H9 (cell line): ENCODE measurements around the gene PDHX. TPM values are rescaled to one million over a fixed set of nuclear protein-coding genes. Genes with fewer than 3 reads are reported as not detected.

Experiments
- DNase-seq: peaks from one replicate; pipeline ENCODE4 v3.0.0-alpha.2; 2017
- H2AFZ ChIP-seq: one replicate; pipeline ENCODE4 v1.6.1; 2013; ENCODE audit warnings: mild to moderate bottlenecking, low read length, control low read depth, moderate library complexity
- H2AK5ac ChIP-seq: 2 replicates; pipeline ENCODE4 v1.6.1; 2013; ENCODE audit warnings: low read length, control low read depth, mixed read lengths; ENCODE audit not compliant: insufficient read length
- H2BK120ac ChIP-seq: one replicate; pipeline ENCODE4 v1.6.1; 2013; ENCODE audit warnings: low read depth, mild to moderate bottlenecking, low read length, control low read depth, inconsistent platforms; ENCODE audit not compliant: poor library complexity, severe bottlenecking
- H2BK12ac ChIP-seq: 2 replicates; pipeline ENCODE4 v1.6.1; 2013; ENCODE audit warnings: low read length, control low read depth, mixed read lengths, low read depth; ENCODE audit not compliant: insufficient read length
- H2BK15ac ChIP-seq: 2 replicates; pipeline ENCODE4 v1.6.1; 2013; ENCODE audit warnings: low read depth, low read length, control low read depth
- H2BK20ac ChIP-seq: one replicate; pipeline ENCODE4 v1.6.1; 2013; ENCODE audit warnings: low read depth, mild to moderate bottlenecking, low read length, control low read depth, inconsistent platforms; ENCODE audit not compliant: poor library complexity, severe bottlenecking
- H2BK5ac ChIP-seq: 2 replicates; pipeline ENCODE4 v1.6.1; 2013; ENCODE audit warnings: low read length, control low read depth, mixed read lengths; ENCODE audit not compliant: insufficient read length
- H3K14ac ChIP-seq: 2 replicates; pipeline ENCODE4 v1.6.1; 2013; ENCODE audit warnings: low read length, control low read depth; ENCODE audit not compliant: insufficient read depth
- H3K18ac ChIP-seq: 2 replicates; pipeline ENCODE4 v1.6.1; 2013; ENCODE audit warnings: low read depth, mild to moderate bottlenecking, mixed read lengths, low read length, control low read depth; ENCODE audit not compliant: insufficient read length
- H3K23ac ChIP-seq: 2 replicates; pipeline ENCODE4 v1.6.1; 2013; ENCODE audit warnings: low read length, control low read depth, mixed read lengths, low read depth; ENCODE audit not compliant: insufficient read length
- H3K23me2 ChIP-seq: 2 replicates; pipeline ENCODE4 v1.6.1; 2013; ENCODE audit warnings: low read depth, mild to moderate bottlenecking, mixed read lengths, low read length, control low read depth; ENCODE audit not compliant: insufficient read length, poor library complexity, severe bottlenecking
- H3K27ac ChIP-seq: 2 replicates; pipeline ENCODE4 v1.5.1; 2013; ENCODE audit warnings: low read length, control low read depth, mixed read lengths, low read depth; ENCODE audit not compliant: insufficient read length
- H3K27me3 ChIP-seq: 2 replicates; pipeline ENCODE4 v1.6.1; 2013; ENCODE audit warnings: low read length, control low read depth, inconsistent platforms; ENCODE audit not compliant: insufficient read depth
- H3K4ac ChIP-seq: 2 replicates; pipeline ENCODE4 v1.6.1; 2013; ENCODE audit warnings: low read depth, mild to moderate bottlenecking, control low read depth, inconsistent platforms, low read length, moderate library complexity
- H3K4me1 ChIP-seq: 2 replicates; pipeline ENCODE4 v1.6.1; 2013; ENCODE audit warnings: low read length, control low read depth, inconsistent platforms; ENCODE audit not compliant: insufficient read depth
- H3K4me2 ChIP-seq: 2 replicates; pipeline ENCODE4 v1.6.1; 2013; ENCODE audit warnings: low read length, control low read depth, mixed read lengths; ENCODE audit not compliant: insufficient read length, insufficient read depth
- H3K56ac ChIP-seq: 2 replicates; pipeline ENCODE4 v1.6.1; 2013; ENCODE audit warnings: low read depth, mild to moderate bottlenecking, mixed read lengths, low read length, control low read depth; ENCODE audit not compliant: insufficient read length
- H3K79me1 ChIP-seq: 2 replicates; pipeline ENCODE4 v1.6.1; 2013; ENCODE audit warnings: low read depth, mild to moderate bottlenecking, moderate library complexity, low read length, control low read depth, inconsistent platforms; ENCODE audit not compliant: insufficient read depth, poor library complexity, severe bottlenecking
- H3K79me2 ChIP-seq: 2 replicates; pipeline ENCODE4 v1.6.1; 2013; ENCODE audit warnings: low read length, control low read depth, inconsistent platforms; ENCODE audit not compliant: insufficient read depth
- H3K9ac ChIP-seq: 2 replicates; pipeline ENCODE4 v1.6.1; 2013; ENCODE audit warnings: low read length, control low read depth, mixed read lengths; ENCODE audit not compliant: insufficient read length; ENCODE audit errors: extremely low read depth
- H3K9me3 ChIP-seq: one replicate; pipeline ENCODE4 v1.6.1; 2013; ENCODE audit warnings: low read depth, low read length, inconsistent platforms; ENCODE audit not compliant: control insufficient read depth
- H3T11ph ChIP-seq: one replicate; pipeline ENCODE4 v1.6.1; 2013; ENCODE audit warnings: mild to moderate bottlenecking, low read length, control low read depth, inconsistent platforms
- H4K20me1 ChIP-seq: one replicate; pipeline ENCODE4 v1.6.1; 2013; ENCODE audit not compliant: control insufficient read depth, insufficient read length, insufficient read depth
- H4K5ac ChIP-seq: 2 replicates; pipeline ENCODE4 v1.6.1; 2013; ENCODE audit warnings: low read depth, mild to moderate bottlenecking, mixed read lengths, low read length, control low read depth; ENCODE audit not compliant: insufficient read length
- H4K8ac ChIP-seq: replicated peaks from 2 replicates; pipeline ENCODE4 v1.6.1; 2013; ENCODE audit warnings: low read length, control low read depth, mixed read lengths, low read depth; ENCODE audit not compliant: insufficient read length
- H4K91ac ChIP-seq: 2 replicates; pipeline ENCODE4 v1.6.1; 2013; ENCODE audit warnings: low read depth, mild to moderate bottlenecking, moderate library complexity, mixed read lengths, low read length, control low read depth; ENCODE audit not compliant: insufficient read length
- H3K27ac Mint-ChIP-seq, 3 experiments: 2 replicates in 2 of 3; 3 replicates in 1 of 3; pipeline ENCODE4 v1.8.0; 2020 to 2021; ENCODE audit warnings: mixed read lengths in 3 of 3, mild to moderate bottlenecking in 1 of 3, moderate library complexity in 1 of 3
- H3K27me3 Mint-ChIP-seq: 2 replicates; pipeline ENCODE4 v1.8.0; 2021; ENCODE audit warnings: low read depth, mild to moderate bottlenecking, moderate library complexity, mixed read lengths
- H3K36me3 Mint-ChIP-seq, 3 experiments: 2 replicates in 2 of 3; 3 replicates in 1 of 3; pipeline ENCODE4 v1.8.0; 2020 to 2021; ENCODE audit warnings: low read depth in 3 of 3, mixed read lengths in 3 of 3; ENCODE audit not compliant: insufficient read depth in 1 of 3
- H3K4me1 Mint-ChIP-seq, 2 experiments: 2 replicates each; pipeline ENCODE4 v1.8.0; 2020; ENCODE audit warnings: mixed read lengths in 2 of 2
- H3K4me3 Mint-ChIP-seq, 2 experiments: 2 replicates in 1 of 2; 3 replicates in 1 of 2; pipeline ENCODE4 v1.8.0; 2020 to 2021; ENCODE audit warnings: mild to moderate bottlenecking in 2 of 2, mixed read lengths in 2 of 2, moderate library complexity in 1 of 2
- H3K9me3 Mint-ChIP-seq, 2 experiments: 2 replicates in 1 of 2; 3 replicates in 1 of 2; pipeline ENCODE4 v1.8.0; 2020; ENCODE audit warnings: mild to moderate bottlenecking in 2 of 2, mixed read lengths in 2 of 2, moderate library complexity in 1 of 2
- CTCF ChIP-seq: fragments of 200-600 bp; sonication (generic); conservative IDR thresholded peaks from 3 replicates; pipeline ENCODE4 v1.8.0; 2021; ENCODE audit warnings: antibody characterized with exemption, mild to moderate bottlenecking
- WGBS: extraction: QIAGEN DNeasy Blood & Tissue Kit; methylation state at CpG from one replicate; pipeline ENCODE4 v1.1.7; 2013; ENCODE audit warnings: missing lambda C conversion rate, low lambda C conversion rate, mixed read lengths; ENCODE audit not compliant: insufficient read length; ENCODE audit errors: extremely low coverage; 5-methylcytosine and 5-hydroxymethylcytosine counted together
- total RNA-seq: library from RNA; stranded (reverse); gene quantifications from 2 replicates; pipeline ENCODE4 v1.2.1, GENCODE V29; 2021

PDHX gene
- total RNA-seq, 1 experiment from 2014 or later, result 40.1 TPM

- H3K9me3 ChIP-seq, result no peaks in the 10 kb centered on the region
- peaks cover 0 to 20% (median 2%) of the 10 kb centered on the region in 3 experiments; a peak in 5 of 7 replicates for H3K36me3 Mint-ChIP-seq
- H3K27ac ChIP-seq, result no peak overlapping the region
- H2BK15ac ChIP-seq, result no peak overlapping the region
- no peak overlapping the region for H3K9ac ChIP-seq
- H3K79me1 ChIP-seq, result no peaks in the 10 kb centered on the region
- no peaks in the 10 kb centered on the region for H3K23me2 ChIP-seq
- no peak overlapping the region for H3K56ac ChIP-seq
- H3K4me3 Mint-ChIP-seq, result no peak overlapping the region
- no peak overlapping the region for H4K91ac ChIP-seq
- H3K4me1 ChIP-seq, result no peaks in the 10 kb centered on the region
- no peak for DNase-seq
- no peak overlapping the region for H3K4me2 ChIP-seq
- no peak overlapping the region for H3K14ac ChIP-seq
- H3K79me2 ChIP-seq, result no peaks in the 10 kb centered on the region
- no peaks in the 10 kb centered on the region for H3K27me3 Mint-ChIP-seq
- H2BK12ac ChIP-seq, result no peak overlapping the region
- H4K20me1 ChIP-seq, result no peaks in the 10 kb centered on the region
- no peak overlapping the region for H2AFZ ChIP-seq
- H3K23ac ChIP-seq, result no peak overlapping the region
- H4K5ac ChIP-seq, result no peak overlapping the region
- peak overlapping the region in 1 of 3 experiments; percentile 33; a peak in 2 of 7 replicates for H3K27ac Mint-ChIP-seq
- H3K18ac ChIP-seq, result no peak overlapping the region
- H2BK20ac ChIP-seq, result no peak overlapping the region
- H2BK120ac ChIP-seq, result no peak overlapping the region
- H3T11ph ChIP-seq, result no peak overlapping the region
- WGBS, result no CpG with 5 or more reads among the region's 5 CpGs
- H3K4me1 Mint-ChIP-seq, result peaks cover 3 to 4% of the 10 kb centered on the region in 2 experiments
- H4K8ac ChIP-seq, result no peak overlapping the region
- H3K4ac ChIP-seq, result no peak overlapping the region
- H2AK5ac ChIP-seq, result no peak overlapping the region
- no peak for TF ChIP-seq CTCF
- H3K27me3 ChIP-seq, result no peaks in the 10 kb centered on the region
- no peaks in the 10 kb centered on the region for H3K9me3 Mint-ChIP-seq
- H2BK5ac ChIP-seq, result no peak overlapping the region
Measured at GRCh38 chr11:34957206-34957605, 40.8 kb downstream of the PDHX start.
